ENCODE results near the gene NOL4L.

The NOL4L gene

DNA sequence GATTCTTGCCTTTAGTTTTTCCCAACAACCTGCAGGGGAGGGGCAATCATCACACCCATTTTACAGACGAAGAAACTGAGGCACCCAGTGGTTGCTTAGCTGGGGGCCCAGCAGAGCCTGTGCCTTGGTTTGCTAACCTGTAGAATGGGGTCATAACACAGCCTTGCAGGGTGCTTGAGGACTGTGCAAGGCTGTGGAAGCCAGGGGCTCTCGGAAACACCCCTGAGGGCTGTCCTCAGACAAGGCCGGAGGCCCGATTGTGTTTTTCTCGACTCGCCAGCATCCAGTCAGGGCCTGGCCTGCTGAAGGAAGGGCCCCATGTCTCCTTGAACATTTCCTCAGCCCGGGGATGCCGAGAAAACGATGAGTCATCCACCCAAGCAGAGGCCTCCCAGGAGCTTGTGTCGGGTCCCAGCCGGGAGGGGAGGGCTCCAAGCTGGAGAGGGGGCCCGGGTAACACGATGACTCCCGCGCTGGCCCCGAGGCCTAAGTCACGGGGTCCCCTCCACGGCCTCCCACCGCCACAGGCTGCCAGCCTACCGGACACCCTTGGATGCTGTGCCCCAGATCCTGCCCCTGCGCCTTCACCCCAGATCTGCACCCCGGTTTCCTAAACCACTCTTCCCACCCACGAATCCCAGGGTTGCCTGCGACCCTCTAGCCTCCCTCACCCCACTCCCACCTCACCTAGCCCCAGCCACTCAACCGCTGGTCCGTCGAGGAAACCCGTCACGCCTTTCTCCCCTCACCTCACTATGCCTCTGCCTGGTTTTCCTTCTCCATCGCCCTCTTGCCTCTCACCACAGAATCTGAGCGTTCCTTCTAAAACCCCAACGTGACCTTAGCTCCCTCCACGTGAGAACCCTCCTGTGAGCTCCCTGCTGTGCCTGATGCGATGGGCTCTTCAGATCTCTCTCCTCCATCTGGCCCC lies 10.6 kb downstream of the NOL4L start:
- peak; percentile 29 for DNase-seq

DNA sequence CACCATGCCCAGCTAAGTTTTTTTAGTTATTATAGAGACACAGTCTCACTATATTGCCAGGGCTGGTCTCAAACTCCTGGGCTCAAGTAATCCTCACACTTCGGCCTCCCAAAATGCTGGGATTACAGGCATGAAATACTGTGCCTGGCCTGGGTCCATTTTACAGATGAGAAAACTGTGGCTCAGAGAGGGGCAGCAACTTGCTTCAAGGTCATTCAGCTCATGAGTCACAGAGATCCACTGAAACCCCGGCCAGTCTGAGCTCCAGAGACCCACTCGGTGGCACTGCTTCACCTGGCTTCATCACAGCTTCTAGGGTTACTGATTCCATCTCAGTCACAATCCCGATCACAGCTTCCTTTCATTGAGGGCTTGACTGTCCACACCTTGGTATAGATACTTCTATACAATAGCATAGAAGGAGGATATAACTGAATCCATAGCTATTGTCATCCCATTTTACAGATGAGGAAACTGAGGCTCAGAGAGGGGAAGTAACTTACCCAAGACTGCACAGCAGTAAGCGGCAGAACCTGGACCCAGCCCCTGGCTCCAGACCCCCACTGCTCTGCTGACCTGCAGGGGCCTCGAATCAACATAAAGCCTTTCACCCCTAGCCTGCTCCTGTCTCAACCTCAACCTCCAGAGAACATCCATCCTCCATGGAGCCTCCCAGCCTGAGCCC lies 11.8 kb downstream of the NOL4L start:
- DNase-seq: no peak

DNA sequence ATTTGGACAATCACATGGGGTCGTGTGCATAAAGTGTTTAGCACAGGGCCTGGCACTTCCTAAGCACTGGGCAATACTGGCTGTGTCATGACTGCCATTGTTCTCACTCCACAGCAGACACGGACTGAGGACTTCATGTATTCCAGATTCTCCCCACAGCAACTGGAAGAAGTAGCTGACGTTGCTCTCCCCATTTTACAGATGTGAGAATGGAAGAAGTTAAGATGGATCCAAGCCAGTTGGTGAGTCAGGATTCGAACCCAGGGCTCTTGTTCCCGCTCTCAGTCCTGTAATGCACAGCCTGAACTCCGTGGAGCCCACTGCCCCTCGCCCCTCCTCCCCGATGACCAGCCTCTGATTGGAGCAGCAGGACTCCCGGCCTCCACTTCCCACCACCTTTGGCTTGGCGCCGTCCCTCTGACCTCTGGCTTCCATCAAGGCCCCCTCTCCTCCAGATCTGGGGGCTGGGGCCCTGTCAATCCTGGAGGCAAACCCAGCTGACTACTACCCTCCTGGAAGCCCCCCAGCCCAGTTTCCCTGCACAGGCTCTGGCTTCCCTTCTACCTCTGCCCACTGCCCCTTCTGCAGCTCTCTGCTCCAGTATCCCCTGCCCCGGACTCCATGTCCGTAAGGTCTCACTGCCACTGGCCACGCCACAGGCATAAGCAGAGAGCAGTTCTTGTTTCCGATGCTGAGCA lies 12.7 kb downstream of the NOL4L start:
- DNase-seq: no peak

DNA sequence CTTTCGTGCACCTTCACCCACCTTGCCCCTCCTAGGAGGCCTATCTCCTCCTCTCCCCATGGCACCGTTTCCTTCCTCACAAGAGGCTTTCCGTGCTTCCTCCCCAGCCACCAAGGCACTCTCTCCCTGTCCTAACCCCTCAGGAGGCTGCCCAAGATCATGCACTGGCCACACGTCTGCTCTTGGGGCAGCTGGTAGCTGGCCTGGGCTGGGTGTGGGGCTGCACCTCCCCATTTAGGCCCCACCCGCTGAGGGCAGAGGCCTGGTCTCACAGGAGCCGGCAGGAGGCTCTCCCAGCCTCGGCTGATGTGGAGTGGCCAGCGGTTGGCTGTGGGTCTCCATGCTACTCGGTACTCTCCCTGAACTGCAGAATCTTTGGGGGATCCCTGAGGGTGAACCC lies 13.6 kb downstream of the NOL4L start:
- no peak for DNase-seq

DNA sequence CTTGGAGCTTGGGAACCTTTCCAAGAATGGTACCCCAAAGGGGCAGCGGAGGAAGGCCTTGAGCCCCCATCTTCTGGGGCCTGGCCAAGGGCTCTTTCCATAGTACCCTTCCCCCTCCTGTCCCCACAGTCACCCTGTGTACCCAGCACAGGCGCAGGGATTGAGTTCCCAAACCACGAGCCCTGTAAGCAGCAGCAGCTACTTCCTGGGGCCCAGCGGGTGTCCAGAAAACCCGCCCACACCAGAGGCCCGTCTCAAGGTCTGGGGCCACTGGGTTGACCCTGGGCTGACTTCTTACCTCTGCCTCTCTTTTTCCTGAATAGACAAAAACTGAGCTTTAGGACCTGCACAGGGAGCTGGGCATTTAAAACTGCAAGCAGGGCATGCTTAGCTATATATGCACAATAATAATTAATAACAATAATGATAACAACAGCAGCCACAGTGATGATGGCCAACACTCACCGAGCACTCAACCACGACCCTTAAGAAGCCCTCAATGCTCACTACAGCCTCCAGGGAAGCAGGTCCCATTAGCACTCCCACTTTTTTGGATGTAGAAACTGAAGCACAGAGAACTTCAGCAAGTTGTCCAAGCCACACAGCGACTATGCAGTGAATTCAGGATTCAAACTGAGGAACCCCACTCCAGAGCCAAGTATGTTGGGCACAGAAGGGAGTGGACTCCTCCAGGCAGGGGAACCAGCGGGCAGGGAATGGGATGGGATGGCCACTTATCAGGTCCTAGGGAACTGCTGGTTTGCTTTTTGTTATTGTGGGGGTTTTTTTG lies 14.5 kb downstream of the NOL4L start:
- DNase-seq: no peak

DNA sequence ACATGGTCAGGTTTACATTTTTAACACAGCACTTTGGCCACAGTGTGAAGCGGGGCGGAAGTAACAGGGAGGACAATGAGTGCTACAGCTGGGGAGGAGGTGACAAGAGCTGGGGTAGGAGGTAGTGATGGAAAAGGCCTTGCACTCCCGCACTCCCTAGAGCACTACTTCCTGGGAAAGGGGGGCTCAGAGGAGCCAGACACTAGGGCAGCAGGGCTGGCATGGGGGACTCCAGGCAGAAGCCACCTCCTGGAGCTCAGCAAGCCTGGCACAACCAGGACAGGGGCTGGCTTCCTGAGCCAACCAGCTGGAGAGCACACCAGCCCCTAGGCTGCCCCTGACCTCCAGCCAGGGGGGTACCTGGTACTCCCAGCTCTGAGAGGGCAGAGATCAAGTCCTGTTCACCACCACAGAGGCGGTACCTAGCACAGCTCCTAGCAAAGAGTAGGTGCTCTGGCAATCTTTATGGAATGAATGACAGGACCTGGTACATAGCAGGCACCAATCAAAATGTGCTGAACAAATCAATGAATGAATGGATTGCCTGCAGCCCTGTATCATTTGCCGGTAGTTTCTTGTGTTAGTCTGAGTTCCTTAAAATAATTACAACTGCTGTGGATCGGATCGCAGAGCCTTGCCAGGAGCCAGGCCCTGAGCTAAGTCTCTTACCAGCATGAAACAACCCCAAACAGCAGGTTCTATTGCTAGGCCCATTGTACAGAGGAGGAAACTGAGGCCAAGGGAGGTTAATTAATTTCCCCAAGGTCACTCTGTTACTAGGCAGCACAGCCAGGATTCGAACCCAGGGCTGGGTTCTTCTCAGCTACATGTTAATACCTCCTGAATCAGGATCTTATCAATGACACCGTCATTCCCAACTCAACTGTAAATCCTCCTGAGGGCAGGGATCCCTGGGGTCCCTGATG lies 15.5 kb downstream of the NOL4L start:
- no peak for DNase-seq

DNA sequence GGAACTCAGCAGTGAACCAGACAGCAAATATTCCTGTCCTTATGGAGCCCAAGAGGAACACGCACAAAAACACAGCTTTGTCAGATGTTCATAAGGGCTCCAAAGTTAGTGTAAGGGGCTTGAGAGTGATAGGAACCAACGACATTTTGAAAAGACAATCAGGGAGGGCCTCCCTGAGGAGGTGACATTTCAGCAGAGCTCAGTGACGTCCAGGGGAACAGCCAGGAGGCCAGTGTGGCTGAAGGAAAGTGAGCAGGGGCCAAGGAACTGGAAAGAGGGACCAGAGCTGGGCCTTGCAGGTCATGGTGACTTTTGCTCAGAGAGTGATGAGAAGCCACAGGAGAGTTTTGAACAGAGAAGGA lies 16.1 kb downstream of the NOL4L start:
- DNase-seq: no peak

DNA sequence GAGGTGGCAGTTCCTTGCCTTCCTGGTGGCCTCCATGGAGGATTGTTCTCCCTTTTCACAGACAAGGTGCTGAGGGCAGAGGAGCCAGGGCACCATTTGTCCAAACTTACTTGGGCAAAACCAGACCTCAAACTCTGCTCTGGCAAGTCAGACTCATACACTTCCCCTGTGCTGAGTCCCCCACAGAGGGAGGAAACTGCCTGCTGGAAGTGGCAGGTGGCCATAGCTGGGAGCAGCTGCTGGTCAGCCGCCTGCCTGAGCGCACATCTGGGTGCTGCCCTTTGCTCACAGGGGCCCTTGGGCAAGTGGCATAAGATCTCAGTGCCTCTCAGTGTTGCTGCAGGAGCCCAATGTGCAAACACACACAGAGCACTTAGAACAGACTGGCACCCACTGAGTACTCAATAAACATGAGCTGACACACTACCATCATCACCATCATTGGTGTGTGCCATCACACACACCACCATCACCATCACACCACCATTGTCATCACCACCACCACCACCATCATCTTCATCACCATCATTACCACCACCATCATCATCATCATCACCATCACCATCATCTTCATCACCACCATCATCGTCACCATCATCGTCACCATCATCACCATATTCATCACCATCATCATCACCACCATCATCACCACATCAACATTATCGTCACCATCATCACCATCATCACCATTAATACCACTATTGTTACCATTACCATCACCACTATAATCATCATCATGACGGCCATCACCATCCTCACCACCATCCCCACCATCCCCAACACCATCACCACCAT lies 17.6 kb downstream of the NOL4L start:
- no peak for DNase-seq

DNA sequence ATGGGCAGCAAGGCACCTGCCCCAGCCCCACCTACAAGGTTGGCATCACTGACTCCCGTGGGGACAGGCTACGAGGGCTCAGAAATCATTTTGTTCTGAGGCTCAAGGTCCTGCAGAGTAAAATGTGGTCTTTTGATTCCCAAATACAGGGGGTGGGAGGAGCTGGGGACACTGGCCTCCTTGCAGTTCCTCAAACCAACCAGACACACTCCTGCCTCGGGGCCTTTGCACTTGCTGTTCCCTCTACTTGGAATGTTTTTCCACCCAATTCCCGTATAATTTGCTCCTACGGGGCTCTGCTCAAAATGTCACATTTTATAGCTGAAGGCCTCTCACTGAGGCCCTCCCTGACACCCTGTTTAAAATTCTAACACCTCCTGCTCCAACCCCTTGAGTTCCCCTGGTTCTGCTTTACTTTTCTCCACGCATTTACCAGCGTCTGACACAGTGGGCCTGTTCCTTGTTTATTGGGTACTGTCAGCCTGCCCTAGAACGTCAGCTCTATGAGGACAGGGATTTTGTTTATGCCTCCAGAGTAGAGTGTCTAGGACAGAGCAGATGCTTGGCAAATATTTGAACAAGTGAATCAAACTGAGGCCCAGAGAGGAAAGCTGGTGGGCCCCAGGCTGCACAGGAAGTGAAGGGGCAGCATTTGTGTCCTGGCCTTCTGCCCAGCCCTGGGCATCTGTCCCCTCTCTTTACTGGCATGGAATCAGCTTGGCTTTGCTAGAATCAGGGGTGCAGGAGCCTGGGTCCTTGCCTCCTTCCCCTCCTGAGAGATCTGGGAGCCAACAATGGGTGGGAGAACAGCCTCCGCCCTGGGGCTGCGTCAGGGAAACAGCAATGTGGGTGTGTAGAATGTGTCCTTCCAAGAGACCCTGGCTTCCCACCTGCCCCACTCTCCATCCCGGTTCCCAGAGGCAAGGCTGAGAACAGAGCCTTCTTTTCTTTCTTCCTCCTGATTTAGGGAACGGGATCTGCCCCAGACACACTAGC lies 18.5 kb downstream of the NOL4L start:
- no peak for DNase-seq

DNA sequence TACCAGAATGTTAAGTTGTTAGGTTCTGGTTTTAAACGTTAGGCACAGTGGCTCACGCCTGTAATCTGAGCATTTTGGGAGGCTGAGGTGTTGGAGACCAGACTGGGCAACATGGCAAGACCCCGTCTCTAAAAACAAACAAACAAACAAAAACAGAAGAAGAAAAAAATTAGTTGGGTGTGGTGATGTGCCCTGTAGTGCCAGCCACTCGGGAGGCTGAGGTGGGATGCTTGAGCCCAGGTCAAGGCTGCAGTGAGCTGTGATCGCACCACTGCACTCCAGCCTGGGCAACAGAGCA lies 19.4 kb downstream of the NOL4L start:
- DNase-seq: no peak

DNA sequence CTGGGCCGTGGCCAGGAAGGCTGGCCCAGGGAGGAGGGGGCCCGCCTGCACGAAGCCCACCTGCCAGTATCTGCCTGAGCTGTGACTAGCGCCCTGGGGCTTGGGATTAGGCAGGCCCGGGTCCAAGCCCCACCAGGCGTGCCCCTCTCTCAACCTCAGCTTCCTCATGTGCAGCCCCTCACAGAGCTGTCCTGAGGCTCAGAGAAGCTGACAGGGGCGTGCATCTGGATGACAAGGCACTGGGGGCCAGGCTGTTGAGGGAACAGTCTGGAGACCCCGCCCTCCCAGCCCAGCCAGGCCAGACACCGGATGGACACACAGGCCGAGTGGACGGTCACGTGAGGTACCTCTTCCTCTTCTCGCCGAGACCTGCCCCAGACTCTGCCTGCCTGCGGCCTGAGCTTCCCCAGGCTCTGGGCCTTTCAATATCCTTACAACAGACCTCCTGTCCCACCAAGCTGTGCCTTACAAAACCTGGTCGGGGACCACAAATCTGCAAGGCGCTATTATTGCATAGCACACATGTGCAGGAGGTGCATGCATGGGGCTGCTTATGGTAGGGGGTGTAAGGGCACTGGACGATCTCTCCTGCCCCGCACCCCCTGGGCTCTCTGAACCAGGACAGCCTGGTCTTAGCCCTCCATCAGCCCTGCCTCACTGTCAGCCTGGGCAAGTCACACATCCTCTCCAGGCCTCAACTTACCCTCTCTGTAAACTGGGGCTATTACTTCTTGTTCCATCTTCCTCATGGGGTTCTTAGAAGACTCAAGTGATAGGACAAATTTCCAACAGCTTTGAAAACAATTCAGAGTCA lies 20.0 kb downstream of the NOL4L start:
- no peak for DNase-seq

DNA sequence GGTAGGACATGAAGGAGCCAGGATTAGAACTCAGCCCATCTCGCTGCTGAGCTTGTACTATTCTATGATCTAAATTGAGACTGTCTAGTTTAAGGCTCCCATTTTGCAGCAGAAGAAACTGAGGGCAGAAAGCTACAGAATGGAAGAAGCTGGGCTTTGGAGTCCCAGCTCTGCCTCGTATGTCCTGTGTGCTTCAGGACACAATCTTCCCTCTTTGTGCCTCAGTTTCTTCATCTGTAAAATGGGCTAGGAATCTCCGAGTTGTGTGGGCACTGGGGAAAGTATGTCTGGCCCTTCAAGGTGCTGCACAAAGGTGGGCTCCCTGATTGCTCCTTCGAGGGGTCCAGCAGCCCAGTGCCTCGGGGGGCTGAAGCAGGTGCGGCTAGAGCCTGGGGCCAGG lies 20.7 kb downstream of the NOL4L start:
- no peak for DNase-seq

DNA sequence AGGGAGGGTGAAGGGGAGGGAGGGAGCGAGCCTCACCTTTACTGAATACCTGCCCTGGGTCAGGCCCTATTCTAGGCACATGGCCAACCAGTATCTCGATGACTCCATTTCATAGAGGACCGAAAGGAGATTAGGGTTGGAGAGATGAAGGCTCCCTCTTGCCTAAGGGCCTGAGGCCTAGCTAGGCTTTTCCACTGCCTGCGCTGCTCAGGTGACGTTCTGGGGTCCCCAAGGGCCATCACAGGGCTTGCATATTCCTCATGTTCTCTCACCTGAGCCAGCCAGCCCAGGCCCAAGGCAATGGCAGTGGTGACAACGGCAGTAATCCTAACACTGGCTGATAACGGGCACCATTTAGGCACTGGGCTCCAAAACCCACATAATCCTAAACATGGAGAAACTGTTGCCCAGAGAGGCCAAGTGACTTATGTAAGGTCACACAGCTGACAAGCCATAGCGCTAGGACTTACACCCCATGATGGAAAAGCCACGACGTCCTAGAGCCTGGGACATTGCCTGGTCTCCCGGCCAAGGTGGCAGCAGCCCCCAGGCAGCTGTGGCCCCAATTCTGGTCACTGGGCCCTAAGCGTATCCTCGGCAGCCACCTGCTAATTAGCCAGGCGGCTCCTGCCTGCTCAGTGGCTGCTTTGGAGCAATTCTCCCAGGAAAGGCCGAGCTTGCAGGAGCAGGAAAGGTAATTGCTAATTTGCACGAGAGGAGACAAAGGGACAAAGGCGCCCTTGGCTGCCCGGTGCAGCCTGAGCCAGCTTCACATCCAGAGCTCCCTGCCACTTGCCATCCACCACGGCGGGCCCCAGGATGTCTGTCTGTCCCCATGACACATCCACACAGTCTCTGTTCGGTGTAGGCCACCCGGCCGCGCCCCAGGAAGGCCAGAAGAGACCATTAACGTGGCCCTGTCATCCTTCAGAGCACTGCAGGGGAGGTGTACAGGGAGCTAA lies 21.5 kb downstream of the NOL4L start:
- no peak for DNase-seq

DNA sequence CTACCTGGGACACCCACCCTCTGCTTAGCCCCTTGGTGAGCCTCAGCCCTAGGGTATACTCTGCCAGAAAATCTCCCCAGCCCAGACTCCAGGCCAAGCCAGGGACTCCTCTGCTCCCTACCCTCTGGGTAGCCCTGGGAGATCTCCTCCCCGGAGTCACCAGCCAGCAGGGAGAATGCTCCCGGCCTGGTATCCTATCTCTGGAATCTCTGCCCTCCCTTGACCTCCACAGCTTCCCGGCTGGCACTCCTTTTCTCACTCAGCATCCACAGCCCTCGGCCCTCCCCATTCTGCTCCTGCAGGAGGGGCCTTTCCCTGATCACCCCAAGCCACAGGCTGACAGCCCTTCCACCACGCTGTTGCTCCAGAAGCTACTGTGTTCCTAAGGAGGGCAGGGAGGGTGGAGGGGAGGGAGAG lies 22.6 kb downstream of the NOL4L start:
- DNase-seq: no peak

DNA sequence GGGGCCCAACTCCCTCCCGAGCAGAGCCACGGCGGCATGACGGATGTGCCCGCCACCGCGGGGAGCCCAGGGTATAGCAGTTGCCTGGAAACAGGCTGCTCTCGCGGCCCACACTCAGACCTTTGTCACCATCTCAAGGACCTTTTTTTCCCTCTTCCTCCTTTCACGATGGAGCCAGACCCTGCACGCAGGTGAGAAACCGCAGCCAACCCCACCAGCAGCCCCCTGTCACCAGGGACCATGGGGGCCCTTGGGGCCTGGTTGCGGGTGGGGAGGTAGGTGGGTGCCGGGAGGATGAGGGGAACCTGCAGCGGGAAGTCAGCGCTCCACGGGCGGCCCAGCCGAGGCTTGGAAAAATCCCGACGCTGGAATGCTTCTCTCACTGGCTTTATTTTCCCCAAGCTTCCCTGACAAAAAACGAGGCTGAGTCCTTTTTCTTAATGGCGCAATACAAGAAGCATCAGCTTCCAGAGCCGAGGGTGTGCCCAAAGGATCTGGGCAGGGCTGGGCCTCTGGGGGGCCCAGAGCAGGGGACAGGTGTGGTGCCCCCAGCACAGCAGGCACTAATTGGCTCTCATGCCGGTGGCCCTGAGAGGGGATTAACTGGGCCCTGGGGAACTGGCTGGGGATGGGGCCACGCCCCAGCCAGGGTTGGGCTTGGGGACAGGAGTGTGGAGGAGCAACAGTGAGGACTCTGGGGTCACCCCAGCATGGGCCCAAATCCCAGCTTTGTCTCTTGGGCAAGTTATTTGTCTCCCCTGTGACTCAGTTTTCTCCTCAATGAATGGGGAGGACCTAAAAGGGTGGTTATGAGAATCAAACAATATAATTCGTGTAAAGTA lies 23.9 kb downstream of the NOL4L start:
- peak; percentile 39 for DNase-seq

DNA sequence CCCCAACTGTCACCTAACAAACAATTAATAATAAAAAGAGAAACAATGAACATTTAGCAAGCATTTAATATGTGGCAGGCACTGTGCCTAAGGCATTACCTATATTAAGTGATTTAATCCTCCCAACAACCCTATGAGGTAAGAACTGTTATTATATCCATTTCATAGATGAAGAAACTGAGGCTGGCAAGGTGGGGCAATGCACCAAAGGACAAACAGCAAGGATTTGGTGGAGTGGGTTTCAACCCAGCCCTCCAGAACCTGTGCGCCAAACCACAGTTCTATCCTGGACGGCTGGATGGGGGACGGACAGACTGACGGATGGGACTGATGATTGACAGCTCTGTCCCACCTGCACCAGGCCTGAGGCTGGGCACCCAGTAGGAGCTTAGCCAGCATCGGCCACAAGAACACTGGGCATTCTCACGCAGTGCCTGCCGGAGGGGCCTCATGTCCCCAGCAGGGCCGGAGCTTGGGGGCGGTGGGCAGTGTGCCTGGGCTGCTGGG lies 24.6 kb downstream of the NOL4L start:
- DNase-seq: no peak
